K562 treated with DMSO at 1 percent for 48 hours (cell line): ENCODE data around the gene CDCA4. TPM values are rescaled to one million over a fixed set of nuclear protein-coding genes. Genes with fewer than 3 reads are reported as not detected.

Experiments used
- total RNA-seq: library from RNA; unstranded; fragments of 300-600 nt; gene quantifications from 2 replicates; pipeline ENCODE4 v1.2.3, GENCODE V29; 2022; ENCODE audit warnings: low replicate concordance; ENCODE audit errors: extremely low read depth

CDCA4 gene
- total RNA-seq = not detected in 2 replicates

GRCh38 chr14:105020815-105021655, at the start of gene CDCA4:
CDCA4 (minus strand) TSS chr14:105021083; CDS start chr14:105011929, 9,154 bp downstream.

DNA sequence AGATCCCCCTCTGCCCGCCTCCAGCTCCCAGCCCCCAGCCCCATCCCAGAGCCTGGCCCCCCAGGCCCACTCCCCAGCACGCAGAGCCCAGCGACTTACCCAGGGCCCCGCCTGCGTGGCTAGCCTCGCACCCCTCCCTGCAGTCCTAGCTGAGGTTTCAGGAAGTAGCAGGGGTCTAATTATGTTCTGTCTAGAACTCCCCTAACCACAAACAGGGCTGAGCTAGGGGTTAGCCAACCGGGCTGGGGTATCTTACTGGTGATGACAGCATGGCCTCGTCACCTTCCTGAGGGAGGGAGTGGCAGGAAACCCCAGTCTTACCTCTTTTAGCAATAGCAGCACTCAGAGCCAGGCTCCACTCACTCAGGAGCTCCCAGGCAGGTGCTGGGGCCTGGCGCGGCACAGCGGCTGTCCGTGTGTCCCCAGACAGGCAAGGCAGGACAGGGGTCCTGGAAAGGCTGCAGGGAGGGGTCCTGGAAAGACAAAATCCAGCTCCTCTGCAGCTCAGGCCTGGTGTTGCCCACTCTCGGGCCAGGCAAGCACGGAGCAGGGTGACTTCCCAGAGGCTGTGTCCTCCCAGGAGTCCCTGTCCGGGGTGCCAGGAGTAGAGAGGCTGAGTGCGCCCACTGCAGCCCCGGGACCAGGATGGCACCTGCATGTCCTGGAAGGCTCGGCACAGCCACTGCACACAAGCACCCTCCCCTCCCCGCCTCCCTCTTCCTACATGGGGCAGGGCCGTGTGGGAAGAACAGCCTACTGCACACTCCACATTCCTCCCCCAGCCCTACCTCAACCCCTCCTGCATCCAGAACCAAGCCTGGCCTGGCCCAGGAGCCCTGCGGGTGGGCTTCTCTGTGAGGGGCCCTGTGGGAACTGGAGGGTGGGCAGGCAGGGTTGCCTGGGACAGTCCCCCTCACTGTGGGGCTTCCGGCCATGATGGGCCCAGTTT, 44.7 kb upstream of the CDCA4 start, which contains the start of gene GPR132:
Gene GPR132 (minus strand): TSS at position 151 of the 949 bp plus-strand sequence. CDS start 10,010 bp downstream, outside the sequence.

DNA sequence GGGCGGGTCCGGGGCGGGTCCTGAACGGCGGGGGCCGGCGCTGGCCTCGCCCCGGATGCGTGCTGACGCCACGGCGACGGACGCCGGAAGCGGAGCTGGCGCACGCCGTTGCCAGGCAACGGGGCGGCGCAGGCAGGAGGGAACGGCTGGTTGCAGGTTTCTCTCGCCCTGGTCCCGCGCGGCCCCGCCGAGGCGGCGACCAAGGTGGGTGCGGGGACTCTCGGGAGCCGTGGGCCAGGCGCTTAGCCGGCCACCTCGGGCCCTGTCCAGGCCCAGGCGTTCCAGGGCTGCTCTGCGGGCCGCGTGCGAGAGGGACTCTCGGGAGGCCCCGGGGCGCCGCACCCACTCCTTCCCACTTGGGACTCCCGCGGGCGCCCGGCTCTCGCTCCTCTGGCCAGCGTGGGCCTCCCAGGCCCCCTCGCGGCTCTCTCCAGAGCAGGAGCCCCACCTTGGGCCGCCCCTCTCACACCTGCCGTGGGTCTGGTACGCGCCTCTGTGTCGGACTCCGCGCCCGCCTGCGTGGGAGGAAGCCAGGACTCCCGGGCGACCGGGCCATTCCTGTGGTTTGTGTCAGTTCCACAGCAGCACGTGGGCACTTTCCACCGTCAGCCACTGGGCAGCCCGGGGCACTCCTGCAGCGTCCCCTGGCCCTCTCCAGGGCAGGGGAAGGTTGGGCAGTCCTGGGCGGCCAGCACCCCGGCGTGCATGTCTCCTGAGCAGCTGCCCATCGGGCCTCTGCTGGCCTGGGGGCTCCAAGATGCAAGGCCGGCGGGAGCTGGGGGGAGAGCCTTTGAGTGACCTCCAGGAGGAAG, 35.0 kb downstream of the CDCA4 start, which contains the start of gene CLBA1:
Gene CLBA1 (plus strand): TSS at position 114 of the 812 bp plus-strand sequence. CDS start 644 bp downstream, at position 758.

GRCh38 chr14:104977681-104978653, 42.9 kb downstream of the CDCA4 start, which contains the start of gene AHNAK2:
AHNAK2 (minus strand) TSS chr14:104978374; CDS start chr14:104978237, 137 bp downstream.

Other genes with a start within 250 kb of the CDCA4 start
- gene AKT1, start 225.3 kb downstream of the CDCA4 start, total RNA-seq = not detected in 2 replicates
- gene ZBTB42, start 220.0 kb downstream of the CDCA4 start, total RNA-seq = not detected in 2 replicates
- gene CEP170B, start 155.8 kb downstream of the CDCA4 start, total RNA-seq = not detected in 2 replicates
- gene PLD4, start 96.2 kb downstream of the CDCA4 start, total RNA-seq = not detected in 2 replicates
- gene AHNAK2, start 42.7 kb downstream of the CDCA4 start, total RNA-seq = not detected in 2 replicates
- gene CLBA1, start 35.3 kb downstream of the CDCA4 start, total RNA-seq = not detected in 2 replicates
- gene GPR132, start 44.3 kb upstream of the CDCA4 start, total RNA-seq = not detected in 2 replicates
- gene JAG2, start 147.7 kb upstream of the CDCA4 start, total RNA-seq = not detected in 2 replicates
- not detected in 2 replicates for gene NUDT14, start 160.2 kb upstream of the CDCA4 start, total RNA-seq
- gene BTBD6, start 227.4 kb upstream of the CDCA4 start, total RNA-seq = not detected in 2 replicates